ENCODE data around the gene SAP30BP. TPM values are rescaled to one million over a fixed set of nuclear protein-coding genes. Genes with fewer than 3 reads are reported as not detected.

Gene SAP30BP
- total and polyA plus RNA-seq, 2 of the 8 experiments (the other 6 are each of a cell fraction or from before 2014, with no cell fraction given) = 63.3 to 79.9 TPM

DNA sequence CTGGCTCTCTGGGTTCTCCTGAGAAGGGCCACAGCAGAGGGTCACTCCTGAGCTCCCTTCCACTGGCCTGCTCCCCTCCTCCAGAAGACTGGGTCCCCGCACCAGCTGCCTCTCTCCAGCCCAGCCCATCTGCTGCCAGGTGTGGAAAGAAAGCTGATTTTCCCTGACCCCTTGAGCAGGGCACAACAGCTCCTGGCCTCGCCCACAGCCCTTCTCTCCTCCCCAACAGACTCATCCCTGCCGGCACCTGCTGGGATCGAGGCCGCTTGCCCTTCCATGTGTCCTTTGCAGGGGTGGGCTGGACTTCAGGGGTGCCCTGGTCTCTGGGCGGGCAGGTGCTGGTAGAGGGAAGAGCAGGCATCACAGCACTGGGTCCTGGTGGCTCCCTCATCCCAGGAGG, 38.7 kb upstream of the SAP30BP start:
- POLR2A ChIA-PET (ENCODE audit: partially characterized antibody) = interaction anchor here (1.1 to 2.2 kb wide), 4 partner anchors 8 to 86 kb away, joined by 3 to 8 read pairs (median 4); no protein-coding TSS in a partner anchor
- H3K27me3 ChIP-seq (replicated peaks in 1 of 4; ENCODE audit: control insufficient read depth in 3 of 4, extremely low read depth in 1 of 4, insufficient read depth in 3 of 4, low read length in 3 of 4) = no peaks in the 10 kb centered on the region
- no peaks in the 10 kb centered on the region for H3K79me2 ChIP-seq (ENCODE audit: control insufficient read depth in 1 of 2, insufficient read depth in 2 of 2, low read length in 2 of 2)
- H3K79me1 ChIP-seq (ENCODE audit: low read depth, low read length) = no peaks in the 10 kb centered on the region
- H2BK12ac ChIP-seq (ENCODE audit: low read depth, low read length) = no peak overlapping the region
- no peak overlapping the region for H2BK5ac ChIP-seq (ENCODE audit: low read depth, low read length)
- no peak overlapping the region for H3K23ac ChIP-seq (ENCODE audit: insufficient read length)
- H3K9me3 ChIP-seq (ENCODE audit: insufficient read depth in 2 of 2, low read depth in 1 of 2, low read length in 1 of 2) = no peaks in the 10 kb centered on the region
- H2BK20ac ChIP-seq (ENCODE audit: low read length) = no peak overlapping the region
- WGBS, 2 experiments (ENCODE audit: extremely low coverage in 1 of 2, insufficient coverage in 1 of 2, insufficient read length in 1 of 2, insufficient replicate concordance in 2 of 2, low coverage in 1 of 2, low lambda C conversion rate in 2 of 2, missing lambda C conversion rate in 1 of 2) = 90% methylated on average over 5 of the region's 6 CpGs; no CpG with 5 or more reads in 1 of the 2 experiments
- H3K4me3 ChIP-seq (ENCODE audit: extremely low read depth in 1 of 4, insufficient read depth in 2 of 4, low read depth in 3 of 4, low read length in 4 of 4) = no peak overlapping the region
- no peak for DNase-seq (ENCODE audit: low read depth in 1 of 2, low spot score in 2 of 2)
- no peak overlapping the region; a peak in 1 of 7 replicates for H3K9ac ChIP-seq (replicated peaks in 1 of 4; ENCODE audit: extremely low read depth in 1 of 4, low read depth in 3 of 4, low read length in 3 of 4)
- no peak overlapping the region for H2BK120ac ChIP-seq (replicated peaks; ENCODE audit: low read depth, low read length)
- H3K4ac ChIP-seq (replicated peaks; ENCODE audit: insufficient read length, low read depth, low read length) = no peak overlapping the region
- no peak overlapping the region for H2AFZ ChIP-seq (ENCODE audit: low read length)
- CTCF ChIA-PET (ENCODE audit: partially characterized antibody) = interaction anchor here (0.7 to 59.2 kb wide), 8 partner anchors 10 to 203 kb away, joined by 3 to 2200 read pairs (median 4); partner anchors contain the start of genes RECQL5, SAP30BP and SMIM5
- H2BK15ac ChIP-seq (ENCODE audit: low read length) = no peak overlapping the region
- H3K23me2 ChIP-seq (ENCODE audit: low read depth, low read length) = no peaks in the 10 kb centered on the region
- H3K4me1 ChIP-seq (replicated peaks in 1 of 4; ENCODE audit: control insufficient read depth in 3 of 4, insufficient read depth in 4 of 4, low read length in 3 of 4) = peaks cover 0 to 10% (median 6%) of the 10 kb centered on the region in 4 experiments; a peak in 5 of 7 replicates
- peaks cover 0 to 12% of the 10 kb centered on the region in 2 experiments for H4K20me1 ChIP-seq (replicated peaks in 1 of 2; ENCODE audit: control insufficient read depth in 1 of 2, insufficient read depth in 2 of 2, low read length in 2 of 2)
- H4K5ac ChIP-seq (ENCODE audit: insufficient read length, low read depth, low read length) = no peak overlapping the region
- no peak for FAIRE-seq
- H2AK5ac ChIP-seq (ENCODE audit: low read depth, low read length) = no peak overlapping the region
- H3K36me3 ChIP-seq (ENCODE audit: control insufficient read depth in 2 of 4, insufficient read depth in 4 of 4, low read length in 3 of 4) = peaks cover 0 to 3% (median under 1%) of the 10 kb centered on the region in 4 experiments; a peak in 1 of 8 replicates
- H3K56ac ChIP-seq (replicated peaks; ENCODE audit: insufficient read length, low read depth, low read length) = no peak overlapping the region
- no peak overlapping the region for H3K18ac ChIP-seq (ENCODE audit: extremely low read depth, low read length)
- H3K27ac ChIP-seq (ENCODE audit: low read depth, low read length) = no peak overlapping the region
- no peak overlapping the region for H4K91ac ChIP-seq (replicated peaks; ENCODE audit: insufficient read length, low read length)
- no peak overlapping the region for H3K14ac ChIP-seq (ENCODE audit: insufficient read length)
- no peak overlapping the region; the same call in 1 of the 2 replicates for H4K8ac ChIP-seq (ENCODE audit: extremely low read depth, insufficient read depth, low read length)
- no peak overlapping the region for H3K4me2 ChIP-seq (ENCODE audit: insufficient read depth in 1 of 2, low read depth in 2 of 2, low read length in 2 of 2)
- TF ChIP-seq MAFK (IDR thresholded peaks at IDR 0.05; ENCODE audit: low read depth, low read length) (no peak), CBX8 (IDR thresholded peaks at IDR 0.05; ENCODE audit: borderline replicate concordance, low read depth, low read length) (no peak), CEBPB (IDR thresholded peaks at IDR 0.05; ENCODE audit: low read depth, low read length) (no peak), SIRT6 (IDR thresholded peaks at IDR 0.05; ENCODE audit: low read length) (no peak), CBX5 (IDR thresholded peaks at IDR 0.05; ENCODE audit: low read depth, low read length) (no peak), ASH2L (IDR thresholded peaks at IDR 0.05; ENCODE audit: low read length) (no peak), TBP (IDR thresholded peaks at IDR 0.05; ENCODE audit: low read depth, low read length) (no peak), KDM5A (IDR thresholded peaks at IDR 0.05; ENCODE audit: low read length) (no peak), HDAC2 (IDR thresholded peaks at IDR 0.05; ENCODE audit: borderline replicate concordance in 1 of 2, low read depth in 2 of 2, low read length in 2 of 2) (no peak), TCF12 (IDR thresholded peaks at IDR 0.05; ENCODE audit: low read depth, low read length) (no peak), CHD1 (IDR thresholded peaks at IDR 0.05; ENCODE audit: low read depth, low read length) (no peak), CHD2 (IDR thresholded peaks at IDR 0.05; ENCODE audit: low read length) (no peak), HDAC6 (IDR thresholded peaks at IDR 0.05; ENCODE audit: low read depth, low read length) (no peak), SUZ12 (IDR thresholded peaks at IDR 0.05; ENCODE audit: low read length) (no peak)
- TF ChIP-seq, protein P1, sequence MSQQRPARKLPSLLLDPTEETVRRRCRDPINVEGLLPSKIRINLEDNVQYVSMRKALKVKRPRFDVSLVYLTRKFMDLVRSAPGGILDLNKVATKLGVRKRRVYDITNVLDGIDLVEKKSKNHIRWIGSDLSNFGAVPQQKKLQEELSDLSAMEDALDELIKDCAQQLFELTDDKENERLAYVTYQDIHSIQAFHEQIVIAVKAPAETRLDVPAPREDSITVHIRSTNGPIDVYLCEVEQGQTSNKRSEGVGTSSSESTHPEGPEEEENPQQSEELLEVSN (IDR thresholded peaks at IDR 0.05) = no peak

Data from H1 (cell line).